B cell (primary cell): Measurements from ENCODE around the gene RCAN3. TPM values are rescaled to one million over a fixed set of nuclear protein-coding genes. Genes with fewer than 3 reads are reported as not detected.

Experiments used
- ATAC-seq: fragments of 200-7000 bp; cut with Tn5 transposase; one replicate; pipeline ENCODE4 v1.10.0; 2021; ENCODE audit warnings: low read depth, mild to moderate bottlenecking, moderate number of reproducible peaks, moderate library complexity
- CTCF ChIA-PET: fragments of 350-600 bp; sonication (Branson Sonifier 250); formaldehyde crosslinking; loops from one replicate; lab custom pipeline; 2021; ENCODE audit warnings: antibody characterized with exemption, inconsistent platforms; lab: Charles Lee
- POLR2A ChIA-PET: fragments of 350-600 bp; sonication (Branson Sonifier 250); formaldehyde crosslinking; loops from one replicate; lab custom pipeline; 2021; ENCODE audit warnings: antibody characterized with exemption; lab: Charles Lee
- DNase-seq: peaks from one replicate; pipeline ENCODE4 v3.0.0; 2013
- H2AFZ ChIP-seq: 2 replicates; pipeline ENCODE4 v1.6.1; 2012; ENCODE audit warnings: mild to moderate bottlenecking, low read depth, low read length; ENCODE audit not compliant: insufficient read depth, poor library complexity, severe bottlenecking
- H3K27ac ChIP-seq, 2 donors: 1 replicate in 1 of 2; 2 replicates in 1 of 2; pipeline ENCODE4 v1.5.1; 2012 to 2013; ENCODE audit warnings: low read length in 2 of 2, mild to moderate bottlenecking in 2 of 2, moderate library complexity in 1 of 2
- H3K27me3 ChIP-seq, 4 experiments: fragments of 200-600 bp in 1 of 4; sonication (generic) in 1 of 4; replicated peaks in 1 of 4; 1 replicate in 2 of 4; 2 replicates in 2 of 4; pipeline versions ENCODE4 v1.6.1 to v1.7.0; 2013 to 2016; ENCODE audit warnings: low read length in 3 of 4, mild to moderate bottlenecking in 2 of 4, mixed read lengths in 1 of 4, moderate library complexity in 1 of 4; ENCODE audit not compliant: insufficient read depth in 4 of 4, control insufficient read depth in 3 of 4; ENCODE audit errors: control extremely low read depth in 1 of 4
- H3K36me3 ChIP-seq, 2 experiments: replicated peaks in 1 of 2; 1 replicate in 1 of 2; 2 replicates in 1 of 2; pipeline versions ENCODE4 v1.6.1 to v1.7.1; 2013; ENCODE audit warnings: low read length in 1 of 2; ENCODE audit not compliant: insufficient read depth in 2 of 2, control insufficient read depth in 1 of 2; ENCODE audit errors: control extremely low read depth in 1 of 2, extremely low read depth in 1 of 2
- H3K4me1 ChIP-seq, 2 donors: fragments of 200-600 bp in 1 of 2; sonication (generic) in 1 of 2; 1 replicate in 1 of 2; 2 replicates in 1 of 2; pipeline versions ENCODE4 v1.5.1 to v1.6.1; 2013 to 2017; ENCODE audit warnings: low read length in 2 of 2; ENCODE audit not compliant: control insufficient read depth in 2 of 2, insufficient read depth in 2 of 2
- H3K4me2 ChIP-seq: replicated peaks from 2 replicates; pipeline ENCODE3; 2012; ENCODE audit warnings: mild to moderate bottlenecking, low read depth, low read length; ENCODE audit not compliant: poor library complexity, severe bottlenecking
- H3K4me3 ChIP-seq, 5 experiments: fragments of 200-600 bp in 1 of 5; sonication (generic) in 1 of 5; 1 replicate in 3 of 5; 2 replicates in 2 of 5; pipeline versions ENCODE4 v1.5.1 to v1.7.0; 2011 to 2016; ENCODE audit warnings: low read length in 4 of 5, mild to moderate bottlenecking in 4 of 5, low read depth in 2 of 5, control low read depth in 1 of 5, moderate library complexity in 1 of 5; ENCODE audit not compliant: insufficient read depth in 1 of 5; ENCODE audit errors: control extremely low read depth in 1 of 5, extremely low read depth in 1 of 5
- H3K79me2 ChIP-seq: fragments of 200-600 bp; sonication (generic); one replicate; pipeline ENCODE4 v1.6.0; 2016; ENCODE audit warnings: low read length; ENCODE audit not compliant: control insufficient read depth, insufficient read depth
- H3K9ac ChIP-seq: fragments of 200-600 bp; sonication (generic); 2 replicates; pipeline ENCODE4 v1.6.1; 2017; ENCODE audit warnings: mild to moderate bottlenecking, low read length, moderate library complexity
- H3K9me3 ChIP-seq, 3 donors: one replicate each; pipeline versions ENCODE4 v1.6.1 to v1.7.1; 2013; ENCODE audit warnings: low read length in 2 of 3; ENCODE audit not compliant: control insufficient read depth in 2 of 3, insufficient read depth in 1 of 3; ENCODE audit errors: control extremely low read depth in 1 of 3
- H4K20me1 ChIP-seq: 2 replicates; pipeline ENCODE4 v1.6.0; 2012; ENCODE audit warnings: mild to moderate bottlenecking, low read length; ENCODE audit not compliant: insufficient read depth, control insufficient read depth, poor library complexity, severe bottlenecking
- H3K27ac Mint-ChIP-seq: one replicate; pipeline ENCODE4 v1.8.0; 2021; ENCODE audit warnings: mixed read lengths
- H3K27me3 Mint-ChIP-seq: one replicate; pipeline ENCODE4 v1.8.0; 2021; ENCODE audit warnings: mixed read lengths
- H3K4me1 Mint-ChIP-seq: one replicate; pipeline ENCODE4 v1.8.0; 2021; ENCODE audit warnings: mixed read lengths
- H3K4me3 Mint-ChIP-seq: one replicate; pipeline ENCODE4 v1.8.0; 2021; ENCODE audit warnings: mixed read lengths
- H3K9me3 Mint-ChIP-seq: one replicate; pipeline ENCODE4 v1.8.0; 2022; ENCODE audit warnings: mixed read lengths; ENCODE audit not compliant: insufficient read depth
- EZH2 ChIP-seq: IDR thresholded peaks from 2 replicates; pipeline ENCODE4 v1.6.1; 2012; ENCODE audit warnings: borderline replicate concordance, low read depth, mild to moderate bottlenecking, moderate library complexity, low read length; ENCODE audit not compliant: insufficient read depth, poor library complexity, severe bottlenecking
- WGBS: methylation state at CpG from one replicate; pipeline ENCODE4 v1.1.5; 2013; ENCODE audit warnings: missing lambda C conversion rate; ENCODE audit not compliant: insufficient coverage; 5-methylcytosine and 5-hydroxymethylcytosine counted together
- intact Hi-C: fragments of 100-400 bp; cut with micrococcal nuclease; formaldehyde crosslinking; loops from one replicate; pipeline ENCODE4 v1.10.0; 2022
- polyA plus RNA-seq: library from polyadenylated mRNA; depleted of rRNA; stranded (reverse); fragments of >200 nt; gene quantifications from 2 replicates; pipeline ENCODE4 v1.2.3, GENCODE V29; 2012
- total RNA-seq, 2 donors: library from RNA; stranded (reverse); fragments of 120-200 nt in 1 of 2; gene quantifications; 1 replicate in 1 of 2; 2 replicates in 1 of 2; pipeline versions ENCODE4 v1.2.3 to v1.2.4, GENCODE V29; 2013 to 2022
- TF ChIP-seq, protein P1 (sequence below): fragments of 200-600 bp; IDR thresholded peaks from one replicate; pipeline ENCODE4 v1.8.0; 2022; ENCODE audit warnings: antibody characterized with exemption, mild to moderate bottlenecking

Gene RCAN3
- total and polyA plus RNA-seq, 2 donors (not counting 1 experiment from before 2014, with no cell fraction given), result 19.3 to 37.3 TPM

DNA sequence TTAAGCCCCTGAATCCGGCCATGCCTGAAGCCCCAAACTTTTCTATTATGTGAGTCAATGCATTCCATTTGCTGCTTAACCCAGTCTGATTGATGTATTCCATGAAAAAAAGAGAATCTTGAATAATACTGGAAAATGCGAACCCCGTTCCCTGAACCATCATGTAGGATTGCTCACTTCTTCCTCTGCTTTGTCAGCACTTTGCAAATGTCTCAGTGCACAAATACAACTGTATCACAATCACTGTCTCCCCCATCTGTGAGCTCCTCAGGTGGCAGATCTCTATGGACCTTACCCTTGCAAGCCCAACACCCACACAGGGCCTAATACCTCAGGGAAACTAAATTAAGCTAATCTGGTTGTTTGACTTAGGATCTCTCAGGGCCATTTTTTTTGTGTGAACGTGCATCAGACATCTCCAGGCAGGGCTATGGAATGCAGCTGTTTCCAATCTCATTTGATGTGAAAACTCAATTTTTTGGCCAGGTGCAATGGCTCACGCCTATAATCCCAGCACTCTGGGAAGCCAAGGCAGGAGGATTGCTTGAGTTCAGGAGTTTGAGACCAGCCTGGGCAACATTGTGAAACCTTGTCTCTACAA is 2.1 kb upstream of the RCAN3 start:
- H3K4me1 ChIP-seq, result peaks cover 27 to 30% of the 10 kb centered on the region in 2 donors
- WGBS, result 95% methylated on average over 4 of the region's 5 CpGs
- Mint-ChIP-seq H3K27ac (peak overlapping the region; percentile 87), H3K27me3 (no peaks in the 10 kb centered on the region), H3K4me1 (peaks cover 37% of the 10 kb centered on the region), H3K4me3 (peak overlapping the region; percentile 32), H3K9me3 (peaks cover 2% of the 10 kb centered on the region)
- no peak for DNase-seq
- intact Hi-C loops, result no loop called here
- no peaks in the 10 kb centered on the region for H3K27me3 ChIP-seq
- no peak overlapping the region for H3K27ac ChIP-seq
- peaks cover 0 to 4% (median 0%) of the 10 kb centered on the region in 3 donors for H3K9me3 ChIP-seq
- POLR2A ChIA-PET, result interaction anchor here (0.7 to 1.5 kb wide), 2 partner anchors 55 to 84 kb away, joined by 5 to 7 read pairs; partner anchors contain the start of gene NCMAP
- ATAC-seq, result no peak
- H3K79me2 ChIP-seq, result peaks cover 24% of the 10 kb centered on the region
- H3K4me3 ChIP-seq, result no peak overlapping the region
- TF ChIP-seq EZH2, result no peak
- TF ChIP-seq, protein P1, sequence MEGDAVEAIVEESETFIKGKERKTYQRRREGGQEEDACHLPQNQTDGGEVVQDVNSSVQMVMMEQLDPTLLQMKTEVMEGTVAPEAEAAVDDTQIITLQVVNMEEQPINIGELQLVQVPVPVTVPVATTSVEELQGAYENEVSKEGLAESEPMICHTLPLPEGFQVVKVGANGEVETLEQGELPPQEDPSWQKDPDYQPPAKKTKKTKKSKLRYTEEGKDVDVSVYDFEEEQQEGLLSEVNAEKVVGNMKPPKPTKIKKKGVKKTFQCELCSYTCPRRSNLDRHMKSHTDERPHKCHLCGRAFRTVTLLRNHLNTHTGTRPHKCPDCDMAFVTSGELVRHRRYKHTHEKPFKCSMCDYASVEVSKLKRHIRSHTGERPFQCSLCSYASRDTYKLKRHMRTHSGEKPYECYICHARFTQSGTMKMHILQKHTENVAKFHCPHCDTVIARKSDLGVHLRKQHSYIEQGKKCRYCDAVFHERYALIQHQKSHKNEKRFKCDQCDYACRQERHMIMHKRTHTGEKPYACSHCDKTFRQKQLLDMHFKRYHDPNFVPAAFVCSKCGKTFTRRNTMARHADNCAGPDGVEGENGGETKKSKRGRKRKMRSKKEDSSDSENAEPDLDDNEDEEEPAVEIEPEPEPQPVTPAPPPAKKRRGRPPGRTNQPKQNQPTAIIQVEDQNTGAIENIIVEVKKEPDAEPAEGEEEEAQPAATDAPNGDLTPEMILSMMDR, result no peak
- H3K36me3 ChIP-seq, result no peaks in the 10 kb centered on the region
- H2AFZ ChIP-seq, result no peak overlapping the region
- H3K9ac ChIP-seq, result no peak overlapping the region
- H4K20me1 ChIP-seq, result no peaks in the 10 kb centered on the region
- H3K4me2 ChIP-seq, result peak overlapping the region; percentile 85
- CTCF ChIA-PET, result interaction anchor here (0.7 to 5.3 kb wide), 5 partner anchors 9 to 1970 kb away, joined by 3 to 32 read pairs (median 6); partner anchors contain the start of gene NIPAL3
